ENCODE results near the gene RASSF8.

Gene RASSF8

DNA sequence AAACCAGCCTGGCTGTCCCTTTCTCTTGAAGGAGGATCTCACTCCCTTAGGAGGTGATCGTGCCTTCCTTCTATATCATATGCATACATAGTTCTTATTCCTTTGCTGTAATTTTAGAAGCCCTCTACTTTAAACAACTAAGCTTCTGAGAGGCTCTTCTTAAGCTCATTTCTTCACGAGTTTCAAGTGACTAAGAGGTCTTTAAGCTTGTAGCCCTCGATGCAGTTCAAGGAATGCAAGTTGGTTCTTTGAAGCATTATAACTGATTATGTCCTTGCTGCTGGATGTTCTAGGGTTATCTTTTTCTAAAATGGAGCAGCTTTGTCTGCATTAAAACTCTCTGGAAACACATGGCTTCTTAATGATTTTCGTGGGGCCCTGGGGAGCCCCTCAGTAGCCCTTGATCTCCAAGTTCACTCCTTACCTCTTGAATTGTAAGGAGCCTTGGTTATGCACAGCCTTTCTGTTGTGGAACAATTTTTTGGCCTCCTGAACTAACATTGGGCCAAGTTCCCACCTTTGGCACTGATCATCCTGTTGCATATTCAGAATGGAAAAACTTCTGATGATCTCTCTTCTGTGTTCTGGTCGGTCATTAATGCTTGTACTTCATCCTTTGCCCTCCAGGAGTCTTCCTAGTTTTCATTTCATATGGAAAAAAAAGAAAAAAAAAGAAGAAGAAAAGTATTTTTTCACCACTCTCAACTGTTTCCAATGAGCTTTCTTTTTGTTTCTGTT, 12.6 kb downstream of the RASSF8 start:
- peaks cover 71% of the 10 kb centered on the region for H3K27me3 Mint-ChIP-seq
- H3K27ac Mint-ChIP-seq (ENCODE audit: low read depth): no peak overlapping the region
- ATAC-seq (replicated peaks; ENCODE audit: extremely low read depth, poor library complexity, severe bottlenecking) (no peak), DNase-seq (ENCODE audit: low spot score in 2 of 2) (no peak)
- no peaks in the 10 kb centered on the region for H3K9me3 Mint-ChIP-seq
- no peak overlapping the region for H3K4me3 Mint-ChIP-seq
- H3K36me3 Mint-ChIP-seq (ENCODE audit: insufficient read depth): no peaks in the 10 kb centered on the region
- no peaks in the 10 kb centered on the region for H3K4me1 Mint-ChIP-seq

DNA sequence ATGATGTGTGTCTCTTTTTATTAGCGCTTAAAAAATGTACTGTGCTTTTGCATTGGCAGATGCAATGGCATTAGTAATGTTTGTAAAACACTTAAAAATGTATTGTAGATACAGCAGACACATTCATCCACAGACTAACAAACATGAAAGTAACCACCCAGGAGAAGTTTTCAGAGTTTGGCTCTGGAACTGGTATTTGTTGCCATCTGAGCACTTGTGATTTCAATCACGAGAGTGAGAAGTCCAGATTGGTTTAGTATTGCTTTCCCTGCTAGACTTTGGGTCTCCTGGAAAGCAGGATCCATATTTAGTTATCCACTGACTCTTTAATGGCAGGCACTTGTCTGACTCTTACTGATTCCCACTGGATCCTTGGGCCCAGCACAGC, 13.2 kb downstream of the RASSF8 start:
- DNase-seq (ENCODE audit: low spot score in 2 of 2): no peak
- Mint-ChIP-seq H3K4me1 (no peaks in the 10 kb centered on the region), H3K36me3 (ENCODE audit: insufficient read depth) (no peaks in the 10 kb centered on the region), H3K9me3 (peaks cover 2% of the 10 kb centered on the region), H3K27me3 (peaks cover 73% of the 10 kb centered on the region), H3K4me3 (no peak overlapping the region), H3K27ac (ENCODE audit: low read depth) (no peak overlapping the region)
- no peak for ATAC-seq (replicated peaks; ENCODE audit: extremely low read depth, poor library complexity, severe bottlenecking)

GRCh38 chr12:25972783-25973182, 14.3 kb downstream of the RASSF8 start:
- H3K4me1 Mint-ChIP-seq: no peaks in the 10 kb centered on the region
- ATAC-seq (replicated peaks; ENCODE audit: extremely low read depth, poor library complexity, severe bottlenecking): no peak
- H3K27me3 Mint-ChIP-seq: peaks cover 67% of the 10 kb centered on the region
- no peaks in the 10 kb centered on the region for H3K36me3 Mint-ChIP-seq (ENCODE audit: insufficient read depth)
- H3K9me3 Mint-ChIP-seq: peaks cover 5% of the 10 kb centered on the region
- no peak overlapping the region for H3K27ac Mint-ChIP-seq (ENCODE audit: low read depth)
- no peak for DNase-seq (ENCODE audit: low spot score in 2 of 2)
- H3K4me3 Mint-ChIP-seq: no peak overlapping the region

GRCh38 chr12:25975179-25975578, 16.7 kb downstream of the RASSF8 start:
- no peak overlapping the region for H3K4me3 Mint-ChIP-seq
- no peaks in the 10 kb centered on the region for H3K36me3 Mint-ChIP-seq (ENCODE audit: insufficient read depth)
- ATAC-seq (replicated peaks; ENCODE audit: extremely low read depth, poor library complexity, severe bottlenecking) (no peak), DNase-seq (ENCODE audit: low spot score in 2 of 2) (no peak)
- H3K4me1 Mint-ChIP-seq: no peaks in the 10 kb centered on the region
- peaks cover 5% of the 10 kb centered on the region for H3K9me3 Mint-ChIP-seq
- H3K27me3 Mint-ChIP-seq: peaks cover 62% of the 10 kb centered on the region
- no peak overlapping the region for H3K27ac Mint-ChIP-seq (ENCODE audit: low read depth)

DNA sequence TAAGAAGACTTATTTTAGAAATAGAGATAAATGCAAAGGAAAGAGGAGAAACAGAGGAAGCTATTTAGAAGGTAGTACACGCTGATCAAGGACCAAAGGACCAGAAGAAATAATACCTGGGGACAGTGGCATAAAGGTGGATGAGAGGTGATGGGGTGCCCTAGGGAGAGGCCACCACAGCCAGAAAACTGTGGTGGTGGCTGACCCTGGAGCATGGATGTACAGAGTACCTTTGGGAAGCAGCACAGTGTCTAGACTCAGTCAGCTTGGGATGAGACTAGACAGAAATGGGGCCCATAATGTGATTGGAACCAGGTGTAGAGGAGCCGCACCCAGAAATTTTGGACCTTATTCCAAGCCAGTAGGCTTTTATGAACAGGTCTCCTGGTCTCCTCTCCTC, 17.2 kb downstream of the RASSF8 start:
- H3K27ac Mint-ChIP-seq (ENCODE audit: low read depth): no peak overlapping the region
- ATAC-seq (replicated peaks; ENCODE audit: extremely low read depth, poor library complexity, severe bottlenecking) (no peak), DNase-seq (ENCODE audit: low spot score in 2 of 2) (no peak)
- H3K27me3 Mint-ChIP-seq: peaks cover 62% of the 10 kb centered on the region
- H3K4me1 Mint-ChIP-seq: no peaks in the 10 kb centered on the region
- no peak overlapping the region for H3K4me3 Mint-ChIP-seq
- no peaks in the 10 kb centered on the region for H3K36me3 Mint-ChIP-seq (ENCODE audit: insufficient read depth)
- peaks cover 5% of the 10 kb centered on the region for H3K9me3 Mint-ChIP-seq

DNA sequence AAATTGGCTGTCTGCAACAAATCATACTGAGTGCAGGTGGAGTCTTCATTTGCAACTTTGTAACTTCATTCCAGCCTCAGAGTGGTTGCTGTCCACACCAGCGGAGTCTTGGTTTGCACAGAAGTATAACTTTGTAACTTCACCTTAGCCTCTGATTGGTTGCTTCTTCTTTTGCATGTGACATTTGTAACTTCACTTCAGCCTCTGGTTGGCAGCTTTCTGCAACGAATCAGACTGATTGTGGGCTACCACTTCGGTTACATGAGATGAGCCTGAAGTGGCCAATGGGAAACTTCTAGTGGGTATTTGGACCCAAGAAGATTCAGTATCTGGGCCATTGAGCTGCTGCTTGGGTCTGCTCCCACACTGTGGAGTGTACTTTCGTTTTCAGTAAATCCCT, 17.8 kb downstream of the RASSF8 start:
- ATAC-seq (replicated peaks; ENCODE audit: extremely low read depth, poor library complexity, severe bottlenecking) (no peak), DNase-seq (ENCODE audit: low spot score in 2 of 2) (no peak)
- Mint-ChIP-seq H3K27ac (ENCODE audit: low read depth) (no peak overlapping the region), H3K36me3 (ENCODE audit: insufficient read depth) (no peaks in the 10 kb centered on the region), H3K4me1 (no peaks in the 10 kb centered on the region), H3K27me3 (peaks cover 60% of the 10 kb centered on the region), H3K4me3 (no peak overlapping the region), H3K9me3 (peaks cover 5% of the 10 kb centered on the region)

DNA sequence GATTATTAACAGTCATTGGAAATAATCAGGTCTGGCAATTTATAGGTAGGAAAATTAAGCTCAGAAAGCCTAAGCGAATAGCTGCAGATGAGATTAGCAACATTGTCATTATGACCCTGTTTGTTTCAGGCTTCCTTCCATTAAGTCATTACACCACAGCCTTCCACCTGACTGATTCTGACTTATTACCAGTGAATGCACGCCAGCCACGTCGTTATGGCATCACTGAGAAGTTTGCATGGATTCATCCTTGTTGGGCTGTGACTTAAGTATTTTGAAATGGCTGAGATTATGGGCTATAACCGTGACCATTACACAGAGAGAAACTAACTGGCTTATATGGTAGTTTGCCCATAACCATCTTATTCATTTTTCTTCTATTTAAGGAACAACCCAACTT, 18.6 kb downstream of the RASSF8 start:
- Mint-ChIP-seq H3K27me3 (peaks cover 60% of the 10 kb centered on the region), H3K4me1 (no peaks in the 10 kb centered on the region), H3K27ac (ENCODE audit: low read depth) (no peak overlapping the region), H3K4me3 (no peak overlapping the region), H3K9me3 (peaks cover 5% of the 10 kb centered on the region), H3K36me3 (ENCODE audit: insufficient read depth) (no peaks in the 10 kb centered on the region)
- no peak for DNase-seq (ENCODE audit: low spot score in 2 of 2)
- ATAC-seq (replicated peaks; ENCODE audit: extremely low read depth, poor library complexity, severe bottlenecking): no peak

DNA sequence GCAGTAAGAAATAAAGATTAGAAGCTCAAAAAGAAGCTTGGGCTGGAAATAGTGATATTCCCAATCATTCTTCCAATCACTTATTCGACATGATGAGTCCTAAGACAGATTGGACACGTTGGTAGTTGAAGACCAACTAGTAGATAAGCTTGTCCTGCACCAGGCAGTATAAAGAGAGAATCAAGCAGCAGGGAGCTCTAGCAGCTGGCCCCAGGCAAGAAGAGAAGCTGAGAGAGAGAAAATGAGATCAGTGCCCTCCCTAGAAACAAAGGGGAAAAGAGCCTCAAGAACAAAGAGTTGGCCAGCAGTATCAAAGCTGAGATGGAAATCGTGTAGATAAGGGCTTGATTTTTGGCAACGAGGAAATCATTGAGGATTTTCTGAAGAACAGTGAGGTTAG, 20.6 kb downstream of the RASSF8 start:
- DNase-seq (ENCODE audit: low spot score in 2 of 2): no peak
- no peak for ATAC-seq (replicated peaks; ENCODE audit: extremely low read depth, poor library complexity, severe bottlenecking)
- Mint-ChIP-seq H3K27ac (ENCODE audit: low read depth) (no peak overlapping the region), H3K4me1 (no peaks in the 10 kb centered on the region), H3K27me3 (peaks cover 53% of the 10 kb centered on the region), H3K36me3 (ENCODE audit: insufficient read depth) (no peaks in the 10 kb centered on the region), H3K9me3 (peaks cover 5% of the 10 kb centered on the region), H3K4me3 (no peak overlapping the region)

- H3K27ac Mint-ChIP-seq (ENCODE audit: low read depth): no peak overlapping the region
- H3K27me3 Mint-ChIP-seq: peaks cover 48% of the 10 kb centered on the region
- DNase-seq (ENCODE audit: low spot score in 2 of 2) (no peak), ATAC-seq (replicated peaks; ENCODE audit: extremely low read depth, poor library complexity, severe bottlenecking) (no peak)
- H3K9me3 Mint-ChIP-seq: peaks cover 5% of the 10 kb centered on the region
- no peaks in the 10 kb centered on the region for H3K4me1 Mint-ChIP-seq
- no peak overlapping the region for H3K4me3 Mint-ChIP-seq
- no peaks in the 10 kb centered on the region for H3K36me3 Mint-ChIP-seq (ENCODE audit: insufficient read depth)
These were observed 21.1 kb downstream of the RASSF8 start for GRCh38 chr12:25979563-25979962.

DNA sequence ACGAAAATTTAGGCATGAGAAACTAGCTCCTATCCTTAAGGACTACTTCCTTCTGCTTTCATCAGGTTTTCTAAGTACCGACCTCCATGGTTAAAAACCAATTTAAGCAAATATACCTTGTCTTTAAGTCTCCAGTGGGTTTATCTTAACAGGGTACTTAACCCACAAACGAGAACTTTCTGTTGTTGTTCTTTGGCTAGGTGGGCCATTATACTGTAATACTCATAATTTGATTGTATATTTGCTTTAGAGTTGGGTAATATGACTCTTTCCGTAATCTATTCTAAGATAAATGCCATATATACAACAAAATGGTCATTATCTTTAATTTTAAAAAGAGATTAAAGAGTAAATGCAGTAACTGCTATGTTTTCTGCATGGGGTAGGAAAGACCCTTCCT, 21.6 kb downstream of the RASSF8 start:
- no peak for ATAC-seq (replicated peaks; ENCODE audit: extremely low read depth, poor library complexity, severe bottlenecking)
- H3K4me3 Mint-ChIP-seq: no peak overlapping the region
- no peak for DNase-seq (ENCODE audit: low spot score in 2 of 2)
- peaks cover 44% of the 10 kb centered on the region for H3K27me3 Mint-ChIP-seq
- H3K27ac Mint-ChIP-seq (ENCODE audit: low read depth): no peak overlapping the region
- no peaks in the 10 kb centered on the region for H3K4me1 Mint-ChIP-seq
- H3K36me3 Mint-ChIP-seq (ENCODE audit: insufficient read depth): no peaks in the 10 kb centered on the region
- H3K9me3 Mint-ChIP-seq: peaks cover 5% of the 10 kb centered on the region

DNA sequence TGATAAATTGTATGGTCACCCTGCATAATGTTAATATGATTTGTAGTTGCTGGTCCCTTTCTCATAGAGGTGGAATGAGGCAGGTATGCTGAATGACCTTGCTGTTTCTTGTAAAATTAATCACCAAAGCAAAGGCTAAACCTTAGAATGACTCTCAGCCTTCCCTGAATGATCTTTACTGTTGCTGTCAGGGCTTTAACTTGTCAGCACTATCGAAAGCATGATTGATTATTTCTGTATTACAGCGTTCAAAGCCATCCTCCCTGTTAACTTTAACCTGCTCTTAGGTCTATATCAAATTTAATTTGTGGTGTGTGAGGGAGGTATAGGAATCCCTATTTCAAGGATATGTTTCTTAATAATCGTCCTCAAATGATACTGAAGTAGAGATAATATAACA, 23.1 kb downstream of the RASSF8 start:
- H3K4me1 Mint-ChIP-seq: no peaks in the 10 kb centered on the region
- H3K27ac Mint-ChIP-seq (ENCODE audit: low read depth): no peak overlapping the region
- ATAC-seq (replicated peaks; ENCODE audit: extremely low read depth, poor library complexity, severe bottlenecking) (no peak), DNase-seq (ENCODE audit: low spot score in 2 of 2) (no peak)
- peaks cover 34% of the 10 kb centered on the region for H3K27me3 Mint-ChIP-seq
- H3K36me3 Mint-ChIP-seq (ENCODE audit: insufficient read depth): no peaks in the 10 kb centered on the region
- no peak overlapping the region for H3K4me3 Mint-ChIP-seq
- H3K9me3 Mint-ChIP-seq: peaks cover 4% of the 10 kb centered on the region

DNA sequence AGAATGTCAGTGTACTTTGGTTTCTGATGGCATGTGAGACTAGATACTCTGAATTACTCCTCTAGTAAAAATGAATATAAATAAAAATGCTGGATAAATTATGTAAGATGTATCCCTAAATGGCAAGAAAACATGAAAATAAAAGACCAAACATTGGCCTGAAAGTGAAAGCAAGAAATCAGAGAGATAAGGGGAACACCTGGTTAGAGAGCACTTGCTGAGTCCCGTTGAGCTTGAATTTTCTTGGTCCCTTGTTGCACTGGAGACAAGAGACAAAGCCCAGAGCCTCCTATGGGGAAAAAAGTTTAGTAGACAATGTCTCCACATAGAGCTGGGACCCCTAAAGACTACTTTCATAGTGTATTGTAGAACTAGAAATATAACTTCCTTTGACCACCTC, 23.9 kb downstream of the RASSF8 start:
- ATAC-seq (replicated peaks; ENCODE audit: extremely low read depth, poor library complexity, severe bottlenecking) (no peak), DNase-seq (ENCODE audit: low spot score in 2 of 2) (no peak)
- H3K36me3 Mint-ChIP-seq (ENCODE audit: insufficient read depth): no peaks in the 10 kb centered on the region
- H3K9me3 Mint-ChIP-seq: no peaks in the 10 kb centered on the region
- no peak overlapping the region for H3K4me3 Mint-ChIP-seq
- peaks cover 28% of the 10 kb centered on the region for H3K27me3 Mint-ChIP-seq
- no peak overlapping the region for H3K27ac Mint-ChIP-seq (ENCODE audit: low read depth)
- no peaks in the 10 kb centered on the region for H3K4me1 Mint-ChIP-seq

- DNase-seq (ENCODE audit: low spot score in 2 of 2) (no peak), ATAC-seq (replicated peaks; ENCODE audit: extremely low read depth, poor library complexity, severe bottlenecking) (no peak)
- Mint-ChIP-seq H3K36me3 (ENCODE audit: insufficient read depth) (no peaks in the 10 kb centered on the region), H3K27ac (ENCODE audit: low read depth) (no peak overlapping the region), H3K4me1 (no peaks in the 10 kb centered on the region), H3K4me3 (no peak overlapping the region), H3K9me3 (no peaks in the 10 kb centered on the region), H3K27me3 (peaks cover 24% of the 10 kb centered on the region)
These were observed 25.1 kb downstream of the RASSF8 start for GRCh38 chr12:25983625-25984024.
